CD4-positive, alpha-beta T cell (primary cell): ENCODE results near the gene CLPTM1. TPM values are rescaled to one million over a fixed set of nuclear protein-coding genes. Genes with fewer than 3 reads are reported as not detected.

ENCODE experiments used
- ATAC-seq: fragments of 200-7000 bp; cut with Tn5 transposase; one replicate; pipeline ENCODE4 v1.10.0; 2022; ENCODE audit warnings: mild to moderate bottlenecking; ENCODE audit not compliant: poor library complexity
- CTCF ChIA-PET: fragments of 350-600 bp; sonication (Branson Sonifier 250); formaldehyde crosslinking; loops from one replicate; lab custom pipeline; 2021; ENCODE audit warnings: antibody characterized with exemption, inconsistent platforms; lab: Charles Lee
- POLR2A ChIA-PET: fragments of 350-600 bp; sonication (Branson Sonifier 250); formaldehyde crosslinking; loops from one replicate; lab custom pipeline; 2021; ENCODE audit warnings: antibody characterized with exemption, inconsistent platforms; lab: Charles Lee
- DNase-seq, 14 experiments: peaks; one replicate each; pipeline ENCODE4 v3.0.0-alpha.2; 2013 to 2020; ENCODE audit warnings: mixed read lengths in 2 of 14
- H3K27ac ChIP-seq, 2 donors: one replicate each; pipeline versions ENCODE4 v1.5.1 to v1.7.0; 2013; ENCODE audit warnings: low read length in 2 of 2, low read depth in 1 of 2, mild to moderate bottlenecking in 1 of 2
- H3K27me3 ChIP-seq, 2 experiments: 1 replicate in 1 of 2; 2 replicates in 1 of 2; pipeline versions ENCODE4 v1.6.1 to v1.7.0; 2013; ENCODE audit warnings: low read length in 2 of 2, control low read depth in 1 of 2, mild to moderate bottlenecking in 1 of 2, moderate library complexity in 1 of 2; ENCODE audit not compliant: insufficient read depth in 2 of 2, control insufficient read depth in 1 of 2
- H3K36me3 ChIP-seq: one replicate; pipeline ENCODE4 v1.6.1; 2013; ENCODE audit warnings: low read length, control low read depth; ENCODE audit not compliant: insufficient read depth
- H3K4me1 ChIP-seq: one replicate; pipeline ENCODE4 v1.6.1; 2013; ENCODE audit warnings: low read length, control low read depth; ENCODE audit not compliant: insufficient read depth
- H3K4me3 ChIP-seq: one replicate; pipeline ENCODE4 v1.5.1; 2013; ENCODE audit warnings: mild to moderate bottlenecking, low read length, moderate library complexity
- H3K9me3 ChIP-seq, 2 experiments: 1 replicate in 1 of 2; 2 replicates in 1 of 2; pipeline versions ENCODE4 v1.6.1 to v1.7.0; 2013; ENCODE audit warnings: low read length in 2 of 2, mild to moderate bottlenecking in 2 of 2, control low read depth in 1 of 2, moderate library complexity in 1 of 2; ENCODE audit not compliant: control insufficient read depth in 1 of 2, insufficient read depth in 1 of 2
- H3K27ac Mint-ChIP-seq: one replicate; pipeline ENCODE4 v1.8.0; 2020; ENCODE audit warnings: mixed read lengths
- H3K27me3 Mint-ChIP-seq: one replicate; pipeline ENCODE4 v1.8.0; 2021; ENCODE audit warnings: mixed read lengths
- H3K36me3 Mint-ChIP-seq: one replicate; pipeline ENCODE4 v1.8.0; 2021; ENCODE audit warnings: low read depth, mixed read lengths
- H3K4me1 Mint-ChIP-seq: one replicate; pipeline ENCODE4 v1.8.0; 2021; ENCODE audit warnings: low read depth, mixed read lengths
- H3K4me3 Mint-ChIP-seq: one replicate; pipeline ENCODE4 v1.8.0; 2020; ENCODE audit warnings: mild to moderate bottlenecking, mixed read lengths
- H3K9me3 Mint-ChIP-seq: one replicate; pipeline ENCODE4 v1.8.0; 2020; ENCODE audit warnings: mixed read lengths
- intact Hi-C, 2 experiments: fragments of 100-400 bp; cut with DNase I in 1 of 2; cut with micrococcal nuclease in 1 of 2; formaldehyde crosslinking; loops; one replicate each; pipeline versions ENCODE4 v1.15.1 to v1.9.0; 2023 to 2025; cut with DNase I, micrococcal nuclease
- total RNA-seq, 174 experiments: library from RNA in 2 of 174; stranded (reverse) in 2 of 174; gene quantifications; one replicate each; pipeline ENCODE4 v1.2.3 and lab custom pipeline; 2021 to 2026
- TF ChIP-seq, protein P1 (sequence below): fragments of 200-600 bp; IDR thresholded peaks from one replicate; pipeline ENCODE4 v1.8.0; 2022; ENCODE audit warnings: antibody characterized with exemption, mild to moderate bottlenecking

The CLPTM1 gene
- total RNA-seq, 2 experiments from 2014 or later = 71.0 to 72.7 TPM

GRCh38 chr19:44959691-44960090 lies 4.5 kb downstream of the CLPTM1 start:
- Mint-ChIP-seq H3K27ac (no peak overlapping the region), H3K27me3 (no peaks in the 10 kb centered on the region), H3K4me1 (peaks cover 46% of the 10 kb centered on the region), H3K36me3 (peaks cover 46% of the 10 kb centered on the region), H3K4me3 (peak overlapping the region; percentile 25), H3K9me3 (no peaks in the 10 kb centered on the region)
- ATAC-seq = no peak
- no peaks in the 10 kb centered on the region for H3K27me3 ChIP-seq
- POLR2A ChIA-PET = no interaction called here
- CTCF ChIA-PET = no interaction called here
- TF ChIP-seq, protein P1, sequence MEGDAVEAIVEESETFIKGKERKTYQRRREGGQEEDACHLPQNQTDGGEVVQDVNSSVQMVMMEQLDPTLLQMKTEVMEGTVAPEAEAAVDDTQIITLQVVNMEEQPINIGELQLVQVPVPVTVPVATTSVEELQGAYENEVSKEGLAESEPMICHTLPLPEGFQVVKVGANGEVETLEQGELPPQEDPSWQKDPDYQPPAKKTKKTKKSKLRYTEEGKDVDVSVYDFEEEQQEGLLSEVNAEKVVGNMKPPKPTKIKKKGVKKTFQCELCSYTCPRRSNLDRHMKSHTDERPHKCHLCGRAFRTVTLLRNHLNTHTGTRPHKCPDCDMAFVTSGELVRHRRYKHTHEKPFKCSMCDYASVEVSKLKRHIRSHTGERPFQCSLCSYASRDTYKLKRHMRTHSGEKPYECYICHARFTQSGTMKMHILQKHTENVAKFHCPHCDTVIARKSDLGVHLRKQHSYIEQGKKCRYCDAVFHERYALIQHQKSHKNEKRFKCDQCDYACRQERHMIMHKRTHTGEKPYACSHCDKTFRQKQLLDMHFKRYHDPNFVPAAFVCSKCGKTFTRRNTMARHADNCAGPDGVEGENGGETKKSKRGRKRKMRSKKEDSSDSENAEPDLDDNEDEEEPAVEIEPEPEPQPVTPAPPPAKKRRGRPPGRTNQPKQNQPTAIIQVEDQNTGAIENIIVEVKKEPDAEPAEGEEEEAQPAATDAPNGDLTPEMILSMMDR = no peak
- no peak overlapping the region for H3K27ac ChIP-seq
- H3K4me3 ChIP-seq = no peak overlapping the region
- peaks cover 41% of the 10 kb centered on the region for H3K36me3 ChIP-seq
- H3K4me1 ChIP-seq = peaks cover 32% of the 10 kb centered on the region
- intact Hi-C loops = loop anchor here in 1 of 2 experiments (5.0 to 10.0 kb wide), 2 partner anchors 133 to 905 kb away; partner anchors contain the start of genes FOXA3, PPP1R37 and SYMPK
- DNase-seq = no peak
- H3K9me3 ChIP-seq = no peaks in the 10 kb centered on the region

GRCh38 chr19:44960906-44961728 lies 5.9 kb downstream of the CLPTM1 start:
- H3K27ac ChIP-seq = no peak overlapping the region
- POLR2A ChIA-PET = no interaction called here
- intact Hi-C loops = no loop called here

GRCh38 chr19:44961821-44962220 lies 6.6 kb downstream of the CLPTM1 start:
- Mint-ChIP-seq H3K27me3 (no peaks in the 10 kb centered on the region), H3K9me3 (no peaks in the 10 kb centered on the region), H3K36me3 (peaks cover 62% of the 10 kb centered on the region), H3K4me1 (peaks cover 26% of the 10 kb centered on the region), H3K27ac (no peak overlapping the region), H3K4me3 (no peak overlapping the region)
- Histone ChIP-seq H3K9me3 (no peaks in the 10 kb centered on the region), H3K27ac (no peak overlapping the region), H3K4me3 (no peak overlapping the region), H3K27me3 (no peaks in the 10 kb centered on the region), H3K36me3 (peaks cover 51% of the 10 kb centered on the region), H3K4me1 (peaks cover 17% of the 10 kb centered on the region)
- POLR2A ChIA-PET = no interaction called here
- ATAC-seq (no peak), DNase-seq (no peak)
- intact Hi-C loops = no loop called here
- TF ChIP-seq, protein P1 = no peak
- CTCF ChIA-PET = no interaction called here

More at GRCh38 chr19:44960906-44961728, 5.9 kb downstream of the CLPTM1 start:
- ATAC-seq = no peak
- CTCF ChIA-PET = no interaction called here
- Mint-ChIP-seq H3K36me3 (peaks cover 55% of the 10 kb centered on the region), H3K9me3 (no peaks in the 10 kb centered on the region), H3K27me3 (no peaks in the 10 kb centered on the region), H3K27ac (no peak overlapping the region), H3K4me1 (peaks cover 33% of the 10 kb centered on the region), H3K4me3 (peak overlapping the region; percentile 20)
- no peak overlapping the region for H3K4me3 ChIP-seq
- TF ChIP-seq, protein P1 = no peak
- peaks cover 24% of the 10 kb centered on the region for H3K4me1 ChIP-seq
- no peak for DNase-seq
- no peaks in the 10 kb centered on the region for H3K27me3 ChIP-seq
- H3K36me3 ChIP-seq = peaks cover 48% of the 10 kb centered on the region
- no peaks in the 10 kb centered on the region for H3K9me3 ChIP-seq
